ENCODE data around the gene S1PR4. TPM values are rescaled to one million over a fixed set of nuclear protein-coding genes. Genes with fewer than 3 reads are reported as not detected.
A peak's percentile ranks its signal among the peaks of the same experiment; 100 is the strongest.
"Not testable (repeated sequence)": the region's sequence is repeated elsewhere in the genome, so short reads cannot be mapped to it uniquely, and the experiment has no call there.

The S1PR4 gene
- total RNA-seq, 1 experiment from 2014 or later: not detected

DNA sequence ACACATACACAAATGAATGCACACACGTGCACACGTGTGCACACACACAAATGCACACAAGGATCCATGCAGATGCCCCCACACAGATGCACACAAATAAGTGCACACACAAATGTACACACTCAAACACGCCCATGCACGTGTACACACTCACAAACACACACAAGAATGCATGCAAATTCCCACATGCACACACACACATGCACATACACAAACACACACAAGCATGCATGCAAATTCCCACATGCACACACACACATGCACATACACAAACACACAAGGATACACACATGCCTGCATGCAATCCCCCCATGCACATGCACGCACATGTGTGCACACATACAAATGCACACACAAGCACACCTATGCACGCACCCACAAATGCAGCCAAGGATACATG lies 29.5 kb upstream of the S1PR4 start:
- Histone ChIP-seq H4K20me1 (ENCODE audit: insufficient read depth, low read depth, low read length) (no peaks in the 10 kb centered on the region), H3K36me3 (ENCODE audit: insufficient read depth, low read length) (no peaks in the 10 kb centered on the region), H3K27ac (ENCODE audit: low read length) (no peak overlapping the region), H2AFZ (ENCODE audit: low read length) (no peak overlapping the region), H3K27me3 (ENCODE audit: low read length) (no peaks in the 10 kb centered on the region), H3K4me3 (ENCODE audit: low read length) (no peak overlapping the region), H3K4me2 (ENCODE audit: low read depth, low read length, poor library complexity, severe bottlenecking) (no peak overlapping the region), H3K9me2 (replicated peaks; ENCODE audit: insufficient read depth, low read length) (no peaks in the 10 kb centered on the region), H3K79me2 (ENCODE audit: low read length) (no peaks in the 10 kb centered on the region), H3K4me1 (ENCODE audit: low read length) (no peaks in the 10 kb centered on the region), H3K9me3 (ENCODE audit: low read length) (no peaks in the 10 kb centered on the region), H3K9ac (ENCODE audit: low read length) (no peak overlapping the region)
- no peak for DNase-seq

- Histone ChIP-seq H3K27me3 (ENCODE audit: low read length) (no peaks in the 10 kb centered on the region), H3K9me3 (ENCODE audit: low read length) (no peaks in the 10 kb centered on the region), H2AFZ (ENCODE audit: low read length) (no peak overlapping the region), H3K4me2 (ENCODE audit: low read depth, low read length, poor library complexity, severe bottlenecking) (no peak overlapping the region), H3K4me3 (ENCODE audit: low read length) (no peak overlapping the region), H3K27ac (ENCODE audit: low read length) (no peak overlapping the region), H3K36me3 (ENCODE audit: insufficient read depth, low read length) (no peaks in the 10 kb centered on the region), H3K4me1 (ENCODE audit: low read length) (peaks cover 4% of the 10 kb centered on the region), H3K9me2 (replicated peaks; ENCODE audit: insufficient read depth, low read length) (no peaks in the 10 kb centered on the region), H4K20me1 (ENCODE audit: insufficient read depth, low read depth, low read length) (no peaks in the 10 kb centered on the region), H3K79me2 (ENCODE audit: low read length) (no peaks in the 10 kb centered on the region), H3K9ac (ENCODE audit: low read length) (no peak overlapping the region)
- DNase-seq: no peak
These were observed 28.8 kb upstream of the S1PR4 start for GRCh38 chr19:3149526-3150505.

- no peak overlapping the region for H2AFZ ChIP-seq (ENCODE audit: low read length)
- no peak overlapping the region for H3K27ac ChIP-seq (ENCODE audit: low read length)
- H3K36me3 ChIP-seq (ENCODE audit: insufficient read depth, low read length): no peaks in the 10 kb centered on the region
- H3K4me2 ChIP-seq (ENCODE audit: low read depth, low read length, poor library complexity, severe bottlenecking): no peak overlapping the region
- peaks cover 10% of the 10 kb centered on the region for H3K4me1 ChIP-seq (ENCODE audit: low read length)
- no peaks in the 10 kb centered on the region for H3K9me2 ChIP-seq (replicated peaks; ENCODE audit: insufficient read depth, low read length)
- H3K27me3 ChIP-seq (ENCODE audit: low read length): no peaks in the 10 kb centered on the region
- no peaks in the 10 kb centered on the region for H4K20me1 ChIP-seq (ENCODE audit: insufficient read depth, low read depth, low read length)
- no peak overlapping the region for H3K9ac ChIP-seq (ENCODE audit: low read length)
- H3K79me2 ChIP-seq (ENCODE audit: low read length): no peaks in the 10 kb centered on the region
- H3K9me3 ChIP-seq (ENCODE audit: low read length): no peaks in the 10 kb centered on the region
- no peak overlapping the region for H3K4me3 ChIP-seq (ENCODE audit: low read length)
- DNase-seq: no peak
These were observed 27.7 kb upstream of the S1PR4 start for GRCh38 chr19:3150739-3151329.

- no peak overlapping the region for H3K27ac ChIP-seq (ENCODE audit: low read length)
- no peaks in the 10 kb centered on the region for H3K27me3 ChIP-seq (ENCODE audit: low read length)
- no peak overlapping the region for H3K4me3 ChIP-seq (ENCODE audit: low read length)
- no peaks in the 10 kb centered on the region for H3K36me3 ChIP-seq (ENCODE audit: insufficient read depth, low read length)
- H3K9me2 ChIP-seq (replicated peaks; ENCODE audit: insufficient read depth, low read length): no peaks in the 10 kb centered on the region
- no peak overlapping the region for H2AFZ ChIP-seq (ENCODE audit: low read length)
- no peak overlapping the region for H3K4me2 ChIP-seq (ENCODE audit: low read depth, low read length, poor library complexity, severe bottlenecking)
- H3K79me2 ChIP-seq (ENCODE audit: low read length): no peaks in the 10 kb centered on the region
- no peak for DNase-seq
- no peak overlapping the region for H3K9ac ChIP-seq (ENCODE audit: low read length)
- H4K20me1 ChIP-seq (ENCODE audit: insufficient read depth, low read depth, low read length): no peaks in the 10 kb centered on the region
- H3K4me1 ChIP-seq (ENCODE audit: low read length): peaks cover 10% of the 10 kb centered on the region
- no peaks in the 10 kb centered on the region for H3K9me3 ChIP-seq (ENCODE audit: low read length)
These were observed 26.8 kb upstream of the S1PR4 start for GRCh38 chr19:3151563-3152418.

- no peak overlapping the region for H3K9ac ChIP-seq (ENCODE audit: low read length)
- no peaks in the 10 kb centered on the region for H4K20me1 ChIP-seq (ENCODE audit: insufficient read depth, low read depth, low read length)
- DNase-seq: no peak
- no peaks in the 10 kb centered on the region for H3K9me3 ChIP-seq (ENCODE audit: low read length)
- H3K27ac ChIP-seq (ENCODE audit: low read length): no peak overlapping the region
- peaks cover 10% of the 10 kb centered on the region for H3K4me1 ChIP-seq (ENCODE audit: low read length)
- H3K36me3 ChIP-seq (ENCODE audit: insufficient read depth, low read length): no peaks in the 10 kb centered on the region
- no peaks in the 10 kb centered on the region for H3K9me2 ChIP-seq (replicated peaks; ENCODE audit: insufficient read depth, low read length)
- no peak overlapping the region for H3K4me3 ChIP-seq (ENCODE audit: low read length)
- no peaks in the 10 kb centered on the region for H3K79me2 ChIP-seq (ENCODE audit: low read length)
- H3K4me2 ChIP-seq (ENCODE audit: low read depth, low read length, poor library complexity, severe bottlenecking): no peak overlapping the region
- H2AFZ ChIP-seq (ENCODE audit: low read length): no peak overlapping the region
- H3K27me3 ChIP-seq (ENCODE audit: low read length): no peaks in the 10 kb centered on the region
These were observed 26.2 kb upstream of the S1PR4 start for GRCh38 chr19:3152419-3152780.

- H3K36me3 ChIP-seq (ENCODE audit: insufficient read depth, low read length): no peaks in the 10 kb centered on the region
- no peaks in the 10 kb centered on the region for H3K79me2 ChIP-seq (ENCODE audit: low read length)
- peaks cover 10% of the 10 kb centered on the region for H3K4me1 ChIP-seq (ENCODE audit: low read length)
- H3K27me3 ChIP-seq (ENCODE audit: low read length): no peaks in the 10 kb centered on the region
- H3K9ac ChIP-seq (ENCODE audit: low read length): no peak overlapping the region
- no peak overlapping the region for H2AFZ ChIP-seq (ENCODE audit: low read length)
- H3K4me2 ChIP-seq (ENCODE audit: low read depth, low read length, poor library complexity, severe bottlenecking): no peak overlapping the region
- no peak overlapping the region for H3K4me3 ChIP-seq (ENCODE audit: low read length)
- H3K9me2 ChIP-seq (replicated peaks; ENCODE audit: insufficient read depth, low read length): no peaks in the 10 kb centered on the region
- no peak for DNase-seq
- no peaks in the 10 kb centered on the region for H4K20me1 ChIP-seq (ENCODE audit: insufficient read depth, low read depth, low read length)
- H3K9me3 ChIP-seq (ENCODE audit: low read length): no peaks in the 10 kb centered on the region
- H3K27ac ChIP-seq (ENCODE audit: low read length): no peak overlapping the region
These were observed 25.0 kb upstream of the S1PR4 start for GRCh38 chr19:3153286-3154230.

- Histone ChIP-seq H3K9ac (ENCODE audit: low read length) (peak overlapping the region; percentile 14; the same call in 1 of the 2 replicates), H3K4me2 (ENCODE audit: low read depth, low read length, poor library complexity, severe bottlenecking) (peak overlapping the region; percentile 14), H3K4me1 (ENCODE audit: low read length) (peaks cover 10% of the 10 kb centered on the region)
- not testable (repeated sequence) for H3K27ac ChIP-seq (ENCODE audit: low read length); DNase-seq; H3K4me3 ChIP-seq (ENCODE audit: low read length); H4K20me1 ChIP-seq (ENCODE audit: insufficient read depth, low read depth, low read length); H3K9me3 ChIP-seq (ENCODE audit: low read length); H3K79me2 ChIP-seq (ENCODE audit: low read length); H3K9me2 ChIP-seq (replicated peaks; ENCODE audit: insufficient read depth, low read length); H2AFZ ChIP-seq (ENCODE audit: low read length); H3K36me3 ChIP-seq (ENCODE audit: insufficient read depth, low read length); H3K27me3 ChIP-seq (ENCODE audit: low read length)
These were observed 24.1 kb upstream of the S1PR4 start for GRCh38 chr19:3154447-3154846.

Data from Karpas-422 (cell line).